ENCODE data around the gene PBX4. TPM values are rescaled to one million over a fixed set of nuclear protein-coding genes. Genes with fewer than 3 reads are reported as not detected.

PBX4 gene
- total and polyA plus RNA-seq, 8 donors: 2.0 to 60.7 (median 4.9) TPM; not detected in 1

GRCh38 chr19:19647037-19647835 lies 28.7 kb upstream of the PBX4 start:
- Histone ChIP-seq H3K4me1 (peaks cover 8 to 20% (median 16%) of the 10 kb centered on the region in 4 donors), H3K27ac (no peak overlapping the region), H3K9me3 (no peaks in the 10 kb centered on the region), H3K27me3 (no peaks in the 10 kb centered on the region), H3K4me3 (no peak overlapping the region), H3K36me3 (peaks cover 63 to 81% (median 77%) of the 10 kb centered on the region in 4 donors)
- TF ChIP-seq CTCF (IDR thresholded peaks at IDR 0.05): no peak
- TF ChIP-seq POLR2A (IDR thresholded peaks at IDR 0.05): no peak
- TF ChIP-seq POLR2AphosphoS5 (IDR thresholded peaks at IDR 0.05): no peak
- no peak for TF ChIP-seq EP300 (IDR thresholded peaks at IDR 0.05)
- no peak for DNase-seq
- intact Hi-C loops (cut with DNase I; ENCODE audit: low total_unique reads): no loop called here
- WGBS, 5 donors: 90 to 94% (median 93%) methylated on average over 26 to 29 of the region's 29 CpGs

- no peak for DNase-seq
- peaks cover 45 to 75% (median 60%) of the 10 kb centered on the region in 4 donors for H3K36me3 ChIP-seq
- WGBS, 5 donors: 89 to 94% (median 92%) methylated on average over 17 of the region's 17 CpGs
- no peaks in the 10 kb centered on the region for H3K9me3 ChIP-seq
- TF ChIP-seq POLR2AphosphoS5 (IDR thresholded peaks at IDR 0.05) (no peak), CTCF (IDR thresholded peaks at IDR 0.05) (no peak), POLR2A (IDR thresholded peaks at IDR 0.05) (no peak), EP300 (IDR thresholded peaks at IDR 0.05) (no peak)
- peaks cover 8 to 24% (median 20%) of the 10 kb centered on the region in 4 donors for H3K4me1 ChIP-seq
- no peak overlapping the region for H3K27ac ChIP-seq
- H3K27me3 ChIP-seq: no peaks in the 10 kb centered on the region
- H3K4me3 ChIP-seq: no peak overlapping the region
- intact Hi-C loops (cut with DNase I; ENCODE audit: low total_unique reads): no loop called here
Measured at GRCh38 chr19:19645233-19645870, 26.9 kb upstream of the PBX4 start.

- H3K27ac ChIP-seq: peak overlapping the region; percentile 73 to 91 (median 86)
- H3K9me3 ChIP-seq: no peaks in the 10 kb centered on the region
- 22 to 33% (median 24%) methylated on average over 3 to 5 of the region's 5 CpGs for WGBS, 5 donors
- TF ChIP-seq CTCF (IDR thresholded peaks at IDR 0.05) (peak in 3 of 7 experiments; percentile 1 to 60 (median 34)), EP300 (IDR thresholded peaks at IDR 0.05) (no peak), POLR2AphosphoS5 (IDR thresholded peaks at IDR 0.05) (no peak), POLR2A (IDR thresholded peaks at IDR 0.05) (no peak)
- no peaks in the 10 kb centered on the region for H3K27me3 ChIP-seq
- H3K4me3 ChIP-seq: peak overlapping the region; percentile 63 to 87 (median 80)
- DNase-seq: no peak
- intact Hi-C loops (cut with DNase I; ENCODE audit: low total_unique reads): loop anchor here (5.0 kb wide), 1 partner anchor 107 kb away; the partner anchor contains the start of gene CILP2
- peaks cover 8 to 24% (median 20%) of the 10 kb centered on the region in 4 donors for H3K4me1 ChIP-seq
- peaks cover 34 to 73% (median 58%) of the 10 kb centered on the region in 4 donors for H3K36me3 ChIP-seq
Measured at GRCh38 chr19:19644054-19644388, 25.5 kb upstream of the PBX4 start.

GRCh38 chr19:19643158-19644053 lies 24.9 kb upstream of the PBX4 start, which contains the start of gene GMIP:
Gene GMIP (minus strand): TSS chr19:19643657. CDS start chr19:19643529, 128 bp downstream.
- Histone ChIP-seq H3K4me1 (peaks cover 8 to 24% (median 20%) of the 10 kb centered on the region in 4 donors), H3K4me3 (peak within 1 kb of the TSS; percentile 63 to 87 (median 80)), H3K9me3 (no peaks in the 10 kb centered on the region), H3K36me3 (peaks cover 33 to 73% (median 55%) of the 10 kb centered on the region in 4 donors), H3K27me3 (no peaks in the 10 kb centered on the region), H3K27ac (peak within 1 kb of the TSS; percentile 73 to 91 (median 86))
- peak in 1 of 3 donors; percentile 49 for TF ChIP-seq POLR2AphosphoS5 (IDR thresholded peaks at IDR 0.05)
- peak in 4 of 7 experiments; percentile 72 to 93 (median 86) for TF ChIP-seq CTCF (IDR thresholded peaks at IDR 0.05)
- TF ChIP-seq EP300 (IDR thresholded peaks at IDR 0.05): no peak
- DNase-seq: peak; percentile 88 to 94
- intact Hi-C loops (cut with DNase I; ENCODE audit: low total_unique reads): loop anchor here (5.0 kb wide), 1 partner anchor 106 kb away; the partner anchor contains the start of gene CILP2
- WGBS, 5 donors: 0 to 1% (median 0%) methylated on average over 34 to 50 of the region's 50 CpGs

Data from stomach (tissue), 9 donors.